PC-3 (cell line): Measurements from ENCODE around the gene EEIG1. TPM values are rescaled to one million over a fixed set of nuclear protein-coding genes. Genes with fewer than 3 reads are reported as not detected.

Experiments used
- ATAC-seq: fragments of 200-7000 bp; cut with Tn5 transposase; 2 replicates; pipeline ENCODE4 v1.9.1; 2020; ENCODE audit warnings: mild to moderate bottlenecking, moderate library complexity
- BruUV-seq: library from RNA; stranded (reverse); fragments of 400-500 nt; replicated peaks from 2 replicates; lab custom pipeline; 2021; lab: Mats Ljungman, UMichigan
- CTCF ChIA-PET: fragments of 300-600 bp; sonication (Branson Sonifier 250); formaldehyde crosslinking; loops from one replicate; lab custom pipeline; 2022; ENCODE audit warnings: antibody characterized with exemption; lab: Charles Lee
- POLR2A ChIA-PET: fragments of 300-600 bp; sonication (Branson Sonifier 250); formaldehyde crosslinking; loops from one replicate; lab custom pipeline; 2022; ENCODE audit warnings: antibody characterized with exemption; ENCODE audit not compliant: unreplicated experiment; lab: Charles Lee
- DNase-seq: peaks from one replicate; pipeline ENCODE4 v3.0.0-alpha.2; 2015
- H2AFZ ChIP-seq: fragments of 300-600 bp; sonication (generic); 2 replicates; pipeline ENCODE4 v1.6.0; 2016; ENCODE audit warnings: antibody characterized with exemption, low read length
- H3F3A ChIP-seq: fragments of 300-600 bp; sonication (generic); one replicate; pipeline ENCODE4 v1.6.0; 2017; ENCODE audit warnings: antibody characterized with exemption, low read length, control low read depth, mild to moderate bottlenecking; ENCODE audit not compliant: unreplicated experiment
- H3K27ac ChIP-seq: fragments of 300-600 bp; sonication (generic); 2 replicates; pipeline ENCODE4 v1.5.1; 2016; ENCODE audit warnings: mild to moderate bottlenecking, low read length
- H3K27me3 ChIP-seq: fragments of 300-600 bp; sonication (generic); 2 replicates; pipeline ENCODE4 v1.6.1; 2016; ENCODE audit warnings: low read length, mixed read lengths
- H3K36me3 ChIP-seq: fragments of 300-600 bp; sonication (generic); 2 replicates; pipeline ENCODE4 v1.6.1; 2016; ENCODE audit warnings: low read depth, mixed run types, low read length, mixed read lengths
- H3K4me1 ChIP-seq: fragments of 300-600 bp; sonication (generic); 2 replicates; pipeline ENCODE4 v1.5.1; 2016; ENCODE audit warnings: low read length; ENCODE audit not compliant: insufficient read depth
- H3K4me2 ChIP-seq: fragments of 300-600 bp; sonication (generic); 2 replicates; pipeline ENCODE4 v1.6.0; 2016; ENCODE audit warnings: low read length
- H3K4me3 ChIP-seq: fragments of 300-600 bp; sonication (generic); 2 replicates; pipeline ENCODE4 v1.5.1; 2016; ENCODE audit warnings: mild to moderate bottlenecking, low read length, mixed read lengths
- H3K79me2 ChIP-seq: fragments of 300-600 bp; sonication (generic); 2 replicates; pipeline ENCODE4 v1.6.1; 2017; ENCODE audit warnings: low read length, mixed read lengths
- H3K9ac ChIP-seq: fragments of 300-600 bp; sonication (generic); 2 replicates; pipeline ENCODE4 v1.6.0; 2016; ENCODE audit warnings: mild to moderate bottlenecking, low read length
- H3K9me2 ChIP-seq: fragments of 300-600 bp; sonication (generic); replicated peaks from 2 replicates; pipeline ENCODE4 v1.6.1; 2016; ENCODE audit warnings: mixed run types, low read length, mixed read lengths
- H3K9me3 ChIP-seq: fragments of 300-600 bp; sonication (generic); 2 replicates; pipeline ENCODE4 v1.6.1; 2016; ENCODE audit warnings: low read length, mixed read lengths
- H4K20me1 ChIP-seq: fragments of 300-600 bp; sonication (generic); 2 replicates; pipeline ENCODE4 v1.6.1; 2016; ENCODE audit warnings: low read length, mixed read lengths
- EZH2 ChIP-seq: fragments of 300-600 bp; sonication (generic); IDR thresholded peaks from one replicate; pipeline ENCODE4 v1.6.1; 2017; ENCODE audit warnings: antibody characterized with exemption, mild to moderate bottlenecking, low read length; ENCODE audit not compliant: unreplicated experiment
- EZH2phosphoT487 ChIP-seq: fragments of 300-600 bp; sonication (generic); IDR thresholded peaks from 2 replicates; pipeline ENCODE4 v1.6.1; 2018; ENCODE audit warnings: mild to moderate bottlenecking, antibody characterized with exemption, low read length, borderline replicate concordance
- intact Hi-C: fragments of 100-400 bp; cut with micrococcal nuclease; formaldehyde crosslinking; loops from 2 replicates; pipeline ENCODE4 v1.9.0; 2023
- total RNA-seq: library from RNA; depleted of rRNA; stranded (reverse); fragments of >200 nt; gene quantifications from 2 replicates; pipeline ENCODE4 v1.2.3, GENCODE V29; 2014
- TF ChIP-seq, protein P1 (sequence below): fragments of 300-600 bp; sonication (generic); conservative IDR thresholded peaks from 2 replicates; pipeline ENCODE4 v1.5.1; 2017; ENCODE audit warnings: antibody characterized with exemption, low read depth, mild to moderate bottlenecking, low read length

The EEIG1 gene
- total RNA-seq, 1 experiment from 2014 or later, result 10.8 TPM

DNA sequence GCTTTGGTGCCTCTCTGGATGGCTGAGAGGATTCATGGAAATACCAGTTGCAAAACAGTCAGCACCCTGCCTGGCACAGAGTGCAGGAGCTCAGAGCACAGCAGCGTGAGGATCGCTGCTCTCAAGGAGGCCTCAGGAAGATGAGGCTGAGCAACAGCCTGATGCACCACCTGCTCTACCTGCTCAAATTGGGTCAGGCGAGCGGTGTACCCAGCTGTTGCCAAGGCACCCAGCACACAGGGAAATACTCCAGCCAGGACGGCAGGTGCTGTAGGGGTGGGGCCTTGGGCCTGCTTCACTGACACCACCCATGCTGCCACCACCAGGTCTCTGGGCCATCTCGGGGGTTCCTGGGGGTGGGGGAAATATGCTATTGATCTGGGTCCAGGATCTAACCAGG, 4.3 kb downstream of the EEIG1 start:
- Histone ChIP-seq H3K9ac (no peak overlapping the region), H3K9me2 (no peaks in the 10 kb centered on the region), H4K20me1 (peaks cover 19% of the 10 kb centered on the region; the same call in 1 of the 2 replicates), H3K4me1 (peaks cover 17% of the 10 kb centered on the region), H3K4me3 (no peak overlapping the region), H3K27me3 (no peaks in the 10 kb centered on the region), H3K79me2 (peaks cover 88% of the 10 kb centered on the region), H3K4me2 (no peak overlapping the region), H3K36me3 (no peaks in the 10 kb centered on the region), H3K9me3 (no peaks in the 10 kb centered on the region), H3K27ac (no peak overlapping the region), H2AFZ (no peak overlapping the region), H3F3A (no peaks in the 10 kb centered on the region)
- TF ChIP-seq EZH2phosphoT487, result no peak
- no peak for DNase-seq
- intact Hi-C loops, result no loop called here
- ChIA-PET POLR2A (no interaction called here), CTCF (interaction anchor here (0.5 to 0.6 kb wide), 2 partner anchors 44 to 58 kb away, joined by 3 to 13 read pairs; no protein-coding TSS in a partner anchor)
- no peak for ATAC-seq
- BruUV-seq, result no TSS peak

DNA sequence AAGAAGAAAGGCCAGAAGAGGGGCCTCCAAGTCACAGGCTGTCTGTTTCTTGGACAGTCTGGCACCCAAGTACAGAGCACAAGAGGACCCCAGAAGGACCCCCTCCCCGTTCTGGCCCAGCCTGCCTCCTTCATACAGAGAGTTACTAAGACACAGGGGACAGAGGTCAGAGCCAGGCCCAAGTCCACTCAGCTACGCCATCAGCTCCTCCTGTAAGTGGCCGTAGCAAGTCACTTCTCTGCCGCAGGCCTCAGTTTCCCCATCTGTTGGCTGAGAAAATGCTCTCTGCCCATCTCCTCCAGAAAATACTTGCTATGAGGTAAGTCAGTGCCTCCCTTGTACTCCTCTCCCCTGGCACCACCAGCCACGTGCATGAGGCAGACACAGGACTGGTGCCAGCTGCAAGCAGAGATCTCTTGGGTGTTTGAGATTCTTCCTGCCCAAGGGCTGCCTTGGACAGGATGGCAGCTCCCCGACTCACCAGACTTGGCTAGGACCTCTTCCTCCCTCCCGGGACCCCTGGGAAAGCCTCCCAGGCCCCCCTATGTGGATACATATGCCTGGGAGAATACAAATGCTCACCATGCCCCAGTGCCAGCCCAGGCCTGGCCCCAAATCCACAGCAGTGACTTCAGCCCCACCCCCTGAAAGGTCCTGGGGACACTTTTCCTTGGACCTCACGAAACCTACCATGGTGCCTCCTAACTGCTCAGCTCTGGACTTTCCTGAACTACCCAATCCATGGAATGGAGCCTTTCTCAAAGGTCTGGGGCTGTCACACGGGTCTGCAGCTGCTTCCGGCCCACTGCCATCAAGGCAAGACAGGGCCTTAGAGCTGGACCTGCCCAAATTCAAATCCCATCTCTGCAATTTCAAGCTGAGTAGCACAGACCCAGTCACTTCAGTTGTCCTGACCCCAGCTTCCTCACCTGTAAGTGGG, 5.1 kb downstream of the EEIG1 start:
- peaks cover 14% of the 10 kb centered on the region for H3K4me1 ChIP-seq
- TF ChIP-seq EZH2phosphoT487 (no peak), EZH2 (no peak)
- TF ChIP-seq, protein P1, sequence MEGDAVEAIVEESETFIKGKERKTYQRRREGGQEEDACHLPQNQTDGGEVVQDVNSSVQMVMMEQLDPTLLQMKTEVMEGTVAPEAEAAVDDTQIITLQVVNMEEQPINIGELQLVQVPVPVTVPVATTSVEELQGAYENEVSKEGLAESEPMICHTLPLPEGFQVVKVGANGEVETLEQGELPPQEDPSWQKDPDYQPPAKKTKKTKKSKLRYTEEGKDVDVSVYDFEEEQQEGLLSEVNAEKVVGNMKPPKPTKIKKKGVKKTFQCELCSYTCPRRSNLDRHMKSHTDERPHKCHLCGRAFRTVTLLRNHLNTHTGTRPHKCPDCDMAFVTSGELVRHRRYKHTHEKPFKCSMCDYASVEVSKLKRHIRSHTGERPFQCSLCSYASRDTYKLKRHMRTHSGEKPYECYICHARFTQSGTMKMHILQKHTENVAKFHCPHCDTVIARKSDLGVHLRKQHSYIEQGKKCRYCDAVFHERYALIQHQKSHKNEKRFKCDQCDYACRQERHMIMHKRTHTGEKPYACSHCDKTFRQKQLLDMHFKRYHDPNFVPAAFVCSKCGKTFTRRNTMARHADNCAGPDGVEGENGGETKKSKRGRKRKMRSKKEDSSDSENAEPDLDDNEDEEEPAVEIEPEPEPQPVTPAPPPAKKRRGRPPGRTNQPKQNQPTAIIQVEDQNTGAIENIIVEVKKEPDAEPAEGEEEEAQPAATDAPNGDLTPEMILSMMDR, result no peak
- ChIA-PET POLR2A (no interaction called here), CTCF (no interaction called here)
- H3K27ac ChIP-seq, result no peak overlapping the region
- no peak overlapping the region for H3K4me2 ChIP-seq
- no peak overlapping the region for H3K9ac ChIP-seq
- H3K9me3 ChIP-seq, result no peaks in the 10 kb centered on the region
- H3K36me3 ChIP-seq, result no peaks in the 10 kb centered on the region
- no peaks in the 10 kb centered on the region for H3K27me3 ChIP-seq
- H4K20me1 ChIP-seq, result peaks cover 23% of the 10 kb centered on the region; the same call in 1 of the 2 replicates
- no peak overlapping the region for H3K4me3 ChIP-seq
- BruUV-seq, result no TSS peak
- H3K79me2 ChIP-seq, result peaks cover 95% of the 10 kb centered on the region
- H3K9me2 ChIP-seq, result no peaks in the 10 kb centered on the region
- no peak for DNase-seq
- no peak overlapping the region for H2AFZ ChIP-seq
- ATAC-seq, result no peak
- no peaks in the 10 kb centered on the region for H3F3A ChIP-seq
- intact Hi-C loops, result no loop called here

DNA sequence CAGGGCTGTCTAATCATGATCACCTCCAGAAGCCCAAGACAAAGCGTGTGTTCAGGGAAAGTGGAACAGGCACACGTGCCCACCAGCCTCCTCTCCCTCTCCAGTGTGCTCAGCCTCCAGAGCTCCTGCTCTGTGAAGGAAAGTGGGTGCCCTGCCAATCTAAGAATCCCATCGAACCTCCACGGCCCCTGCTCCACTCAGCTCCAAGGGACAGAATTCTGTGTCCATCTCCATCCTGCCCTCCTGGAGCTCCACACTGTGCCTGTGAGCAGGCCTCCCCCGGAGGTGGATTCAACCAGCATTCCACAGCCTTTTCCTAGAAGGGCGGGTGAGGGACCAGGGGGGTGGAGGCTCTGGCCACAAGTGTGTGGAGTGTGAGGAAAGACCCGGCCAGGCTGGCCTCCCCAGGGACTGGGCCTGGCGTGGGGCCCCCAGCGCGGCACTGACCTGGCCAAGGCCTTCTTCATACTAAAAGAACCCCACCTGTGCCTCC, 6.0 kb downstream of the EEIG1 start:
- ChIA-PET CTCF (no interaction called here), POLR2A (no interaction called here)
- Histone ChIP-seq H3K9ac (no peak overlapping the region), H3F3A (no peaks in the 10 kb centered on the region), H3K79me2 (peaks cover 93% of the 10 kb centered on the region), H3K27ac (no peak overlapping the region), H2AFZ (no peak overlapping the region), H3K9me2 (no peaks in the 10 kb centered on the region), H3K36me3 (no peaks in the 10 kb centered on the region), H3K9me3 (no peaks in the 10 kb centered on the region), H3K4me3 (no peak overlapping the region), H3K4me1 (peaks cover 20% of the 10 kb centered on the region), H3K4me2 (no peak overlapping the region), H3K27me3 (no peaks in the 10 kb centered on the region), H4K20me1 (peaks cover 23% of the 10 kb centered on the region; the same call in 1 of the 2 replicates)
- intact Hi-C loops, result no loop called here
- no peak for ATAC-seq
- TF ChIP-seq, protein P1, result no peak
- TF ChIP-seq EZH2, result no peak
- no peak for TF ChIP-seq EZH2phosphoT487
- BruUV-seq, result no TSS peak
- DNase-seq, result no peak
